Dermis lymphatic vessel endothelial cell (primary cell): Measurements from ENCODE around the gene CCDC88C. TPM values are rescaled to one million over a fixed set of nuclear protein-coding genes. Genes with fewer than 3 reads are reported as not detected.

Experiments used
- total RNA-seq: library from RNA; depleted of rRNA; stranded (reverse); fragments of >200 nt; gene quantifications from 2 replicates; pipeline ENCODE4 v1.2.1, GENCODE V29; 2014

The CCDC88C gene
- total RNA-seq = 11.3 and 11.5 TPM in 2 replicates

DNA sequence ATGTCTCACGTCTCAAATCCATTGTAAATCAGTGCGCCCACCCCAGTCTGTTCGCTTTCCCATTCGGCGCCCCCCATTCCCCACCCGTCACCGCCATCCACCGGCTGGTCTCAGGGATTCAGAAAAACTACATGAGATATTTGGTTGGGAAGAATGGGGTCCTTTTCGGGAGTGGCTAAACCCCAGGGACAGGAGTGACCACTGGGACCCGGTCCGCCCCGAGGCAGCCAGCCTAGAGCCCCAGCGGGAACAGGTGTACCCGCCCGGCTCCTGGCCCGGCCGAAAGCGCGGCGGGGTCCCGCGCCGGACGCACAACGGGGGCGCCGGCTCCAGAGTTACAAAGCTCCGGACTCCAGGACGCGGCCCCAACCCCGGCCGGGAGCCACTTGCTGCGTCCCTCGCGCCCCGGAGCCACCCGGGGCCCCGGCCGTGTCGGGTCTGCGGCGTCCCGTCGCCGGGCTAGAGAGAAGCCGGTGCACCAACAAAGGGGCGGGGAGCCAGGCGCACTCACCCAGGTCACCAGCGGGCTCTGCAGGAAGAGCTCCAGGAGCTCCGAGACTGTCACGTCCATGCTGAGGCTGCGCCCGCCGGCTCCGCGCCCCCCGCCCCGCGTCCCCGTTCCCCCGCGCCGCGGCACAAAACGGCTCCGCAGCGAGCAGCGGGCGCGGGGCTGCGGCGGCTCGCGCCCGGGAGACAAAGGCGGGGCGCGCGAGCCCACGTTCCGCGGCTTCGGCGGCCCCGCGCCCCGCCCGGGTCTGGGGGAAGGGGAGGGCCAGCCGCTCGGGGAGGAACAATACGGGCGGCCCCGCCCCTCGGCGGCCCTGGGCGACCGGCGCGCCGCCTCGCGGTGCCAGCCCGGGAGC is at the start of gene CCDC88C:
Gene CCDC88C, minus strand, starts transcription at position 701 of the 863 bp plus-strand sequence. Its CDS starts 130 bp downstream, at position 571.

DNA sequence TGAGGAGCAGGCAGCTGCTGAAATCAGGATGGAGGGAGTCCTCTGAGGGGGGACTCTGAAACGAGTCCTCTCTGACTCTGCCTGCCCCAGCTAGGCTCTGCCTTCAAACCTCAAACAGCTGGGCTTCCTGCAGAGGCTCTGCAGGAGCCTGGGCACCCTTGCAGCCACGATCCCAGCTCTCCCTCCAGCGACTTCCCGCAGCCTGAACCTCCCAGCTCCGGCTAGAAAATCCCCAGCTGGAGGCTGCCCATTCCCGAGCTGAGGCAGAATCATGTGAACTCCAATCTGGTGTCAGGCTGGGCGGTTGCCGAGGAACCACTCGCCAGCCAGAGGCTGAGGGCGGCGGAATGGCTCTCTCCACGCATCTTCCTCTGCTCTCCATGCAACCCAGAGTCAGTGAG is 173.1 kb downstream of the CCDC88C start, which contains the start of gene GPR68:
Gene GPR68, minus strand, starts transcription at position 204 of the 401 bp plus-strand sequence. CDS start 9,654 bp downstream, outside the sequence.

Other genes starting within 250 kb of the CCDC88C start
- 0.22 and 0.34 TPM in 2 replicates for gene GPR68, start 173.1 kb downstream of the CCDC88C start, total RNA-seq
- gene PPP4R3A, start 92.5 kb upstream of the CCDC88C start, total RNA-seq = 78.5 and 85.9 TPM in 2 replicates